OCI-M2 (cell line): ENCODE data around the gene NKD1.

Source experiments
- DNase-seq: peaks from one replicate; lab custom pipeline; 2025; ENCODE audit not compliant: unreplicated experiment; lab: John Stamatoyannopoulos, UW

NKD1 gene

GRCh38 chr16:50611995-50612848, 64.0 kb downstream of the NKD1 start:
- DNase-seq = no peak

DNA sequence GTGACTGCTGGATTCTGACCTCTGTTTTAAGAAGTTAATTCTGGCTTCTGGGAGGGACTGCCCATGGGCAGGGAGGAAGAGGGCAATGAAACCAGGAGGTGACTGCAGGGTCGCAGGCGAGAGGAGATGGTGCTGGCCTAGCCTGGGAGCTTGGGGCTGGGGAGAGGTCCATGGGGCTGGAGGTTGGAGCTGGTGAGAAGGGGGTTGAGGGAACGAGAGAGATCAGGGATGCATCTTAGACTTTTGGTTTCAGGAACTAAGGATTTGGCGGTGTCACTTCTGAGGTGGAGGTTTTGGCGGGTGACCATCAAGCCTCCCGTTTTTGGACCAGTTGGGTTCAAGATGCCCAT, 64.6 kb downstream of the NKD1 start:
- no peak for DNase-seq

- no peak for DNase-seq
These were observed 65.2 kb downstream of the NKD1 start for GRCh38 chr16:50613281-50613963.

DNA sequence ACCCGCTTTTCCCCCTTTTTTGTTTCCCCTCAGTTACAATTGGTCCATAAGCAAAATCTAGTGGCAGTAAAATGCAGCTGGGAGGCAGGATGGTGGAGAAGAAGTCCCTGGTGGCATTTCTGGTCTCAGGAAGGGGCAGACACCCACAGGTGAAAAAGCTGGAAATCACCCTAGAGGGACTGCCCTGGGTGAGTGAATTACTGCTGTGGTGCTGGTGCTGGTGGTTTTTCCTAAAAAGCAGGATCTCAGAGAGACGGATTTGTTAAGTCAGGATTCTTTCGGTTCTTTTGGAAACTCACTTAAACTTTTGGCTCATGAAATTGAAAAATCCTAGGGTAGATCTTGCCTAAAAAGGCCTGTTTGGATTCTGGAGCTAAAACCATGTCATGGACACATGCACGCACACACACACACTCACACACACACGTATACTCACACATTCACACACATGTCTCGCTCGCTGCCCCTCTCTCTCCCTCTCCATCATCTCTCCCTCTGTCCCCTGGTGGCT, 65.8 kb downstream of the NKD1 start:
- no peak for DNase-seq

DNA sequence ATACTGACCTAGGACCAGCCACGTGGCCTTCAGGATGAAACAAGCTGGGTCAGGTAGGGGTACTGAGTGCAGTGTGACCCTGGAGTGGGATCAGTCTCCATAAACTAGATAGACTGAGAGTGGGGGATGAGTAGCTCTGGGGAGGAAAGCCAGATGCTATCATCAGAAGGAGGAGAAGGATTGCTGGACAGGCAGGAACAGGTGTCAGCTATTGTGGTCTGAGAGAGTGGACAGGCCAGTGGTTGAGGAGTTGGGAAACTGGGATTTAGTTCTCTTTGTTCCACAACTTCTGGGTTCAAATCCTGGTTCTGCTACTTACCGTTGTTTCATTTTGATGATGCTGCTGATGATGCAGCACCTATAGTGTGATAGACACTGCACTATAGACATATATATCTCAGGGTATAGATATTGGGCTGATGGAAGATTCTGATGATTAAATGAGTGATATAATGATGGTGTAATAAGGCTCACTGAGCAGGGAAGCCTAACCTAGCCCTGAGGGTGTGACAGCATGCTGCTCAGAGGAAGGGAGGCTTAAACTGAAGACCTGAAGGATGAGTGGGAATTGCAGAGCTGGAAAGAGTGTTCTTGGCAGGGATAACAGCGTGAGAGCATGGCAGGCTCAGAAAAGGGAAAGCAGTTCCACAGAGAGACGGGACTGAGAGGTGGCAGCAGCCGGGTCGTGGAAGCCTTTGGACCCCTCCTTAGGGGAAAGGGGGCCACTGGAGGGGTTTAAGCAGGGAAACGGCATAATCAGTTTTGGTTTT, 66.9 kb downstream of the NKD1 start:
- DNase-seq = no peak

DNA sequence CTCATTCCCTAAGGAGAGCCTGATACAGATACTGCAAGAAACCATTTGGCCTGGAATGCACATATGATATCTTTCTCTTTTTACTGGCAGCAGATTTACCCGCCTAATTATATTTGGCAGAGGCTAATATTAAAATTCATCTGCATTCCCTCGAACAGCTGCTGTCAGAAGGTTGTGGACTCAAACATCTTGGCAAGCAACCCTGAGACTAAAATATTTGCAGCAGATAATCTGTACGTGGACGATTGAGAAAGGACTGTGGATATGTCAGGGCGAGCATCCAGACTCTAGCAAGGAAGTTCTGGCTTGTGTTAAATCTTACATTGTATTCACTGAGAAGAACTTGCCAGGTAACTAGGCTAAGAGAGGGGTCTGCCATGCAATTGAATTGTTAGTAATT, 67.7 kb downstream of the NKD1 start:
- no peak for DNase-seq

- DNase-seq = no peak
These were observed 68.2 kb downstream of the NKD1 start for GRCh38 chr16:50616386-50616785.

DNA sequence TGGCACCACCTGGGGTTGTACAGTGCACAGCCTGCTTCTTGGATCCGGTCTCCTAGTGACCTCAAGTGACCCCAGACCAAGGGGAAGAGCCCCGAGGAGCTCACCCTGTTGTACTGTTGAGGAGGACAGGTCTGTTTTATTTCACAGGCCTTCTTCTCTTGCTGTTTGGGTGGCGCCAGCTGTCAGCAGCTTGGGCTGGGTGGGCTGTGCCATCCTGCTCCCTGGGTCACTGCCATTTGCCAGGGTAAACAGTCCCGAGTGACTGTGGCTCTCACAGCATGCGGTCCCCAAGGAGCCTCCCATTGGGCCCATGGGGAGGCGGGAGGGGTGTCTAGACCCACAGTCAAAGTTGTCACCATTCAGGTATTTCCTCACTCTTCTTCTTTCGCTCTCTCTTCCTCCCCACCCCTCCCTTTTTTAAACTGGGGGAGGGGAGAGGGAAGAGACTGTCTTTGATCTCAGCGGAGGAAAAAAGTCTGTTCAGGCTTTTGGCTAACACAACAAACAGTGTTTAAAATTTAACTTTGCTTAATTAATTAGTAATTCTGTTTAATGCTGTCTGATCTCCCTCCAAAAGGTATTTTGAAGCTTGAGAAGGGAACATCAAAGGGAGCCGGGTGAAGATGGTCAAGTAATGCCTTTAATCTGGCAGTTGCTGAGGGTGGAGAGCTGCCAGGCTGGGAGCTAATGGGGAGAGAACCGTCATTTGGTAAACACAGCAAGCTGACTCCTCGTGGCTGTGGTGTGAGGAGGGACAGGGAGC, 68.9 kb downstream of the NKD1 start:
- DNase-seq = no peak

DNA sequence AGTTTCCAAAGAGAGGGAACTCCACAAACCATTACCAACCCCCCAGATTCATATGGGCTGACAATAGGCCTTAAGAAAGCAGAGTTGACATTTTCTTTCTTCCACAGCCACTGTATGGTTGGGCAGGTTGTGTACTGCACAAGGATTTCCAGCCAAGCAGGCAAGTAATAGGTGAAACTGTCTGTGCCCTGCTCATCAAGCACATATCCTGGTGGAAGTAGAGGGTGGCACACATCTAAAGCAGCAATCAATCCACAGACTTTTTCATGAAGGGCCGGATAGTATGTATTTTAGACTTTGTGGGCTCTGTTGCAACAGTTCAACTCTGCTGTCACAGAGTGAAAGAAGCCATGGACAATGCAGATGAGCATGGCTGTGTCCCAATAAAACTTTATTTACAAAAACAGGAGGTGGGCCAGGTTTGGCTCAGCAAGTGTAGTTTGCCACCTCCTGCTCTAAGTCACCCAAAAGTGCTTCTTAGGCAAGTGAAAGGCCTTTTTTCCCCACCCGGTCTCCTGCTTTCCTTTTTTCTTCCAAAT, 69.5 kb downstream of the NKD1 start:
- no peak for DNase-seq

DNA sequence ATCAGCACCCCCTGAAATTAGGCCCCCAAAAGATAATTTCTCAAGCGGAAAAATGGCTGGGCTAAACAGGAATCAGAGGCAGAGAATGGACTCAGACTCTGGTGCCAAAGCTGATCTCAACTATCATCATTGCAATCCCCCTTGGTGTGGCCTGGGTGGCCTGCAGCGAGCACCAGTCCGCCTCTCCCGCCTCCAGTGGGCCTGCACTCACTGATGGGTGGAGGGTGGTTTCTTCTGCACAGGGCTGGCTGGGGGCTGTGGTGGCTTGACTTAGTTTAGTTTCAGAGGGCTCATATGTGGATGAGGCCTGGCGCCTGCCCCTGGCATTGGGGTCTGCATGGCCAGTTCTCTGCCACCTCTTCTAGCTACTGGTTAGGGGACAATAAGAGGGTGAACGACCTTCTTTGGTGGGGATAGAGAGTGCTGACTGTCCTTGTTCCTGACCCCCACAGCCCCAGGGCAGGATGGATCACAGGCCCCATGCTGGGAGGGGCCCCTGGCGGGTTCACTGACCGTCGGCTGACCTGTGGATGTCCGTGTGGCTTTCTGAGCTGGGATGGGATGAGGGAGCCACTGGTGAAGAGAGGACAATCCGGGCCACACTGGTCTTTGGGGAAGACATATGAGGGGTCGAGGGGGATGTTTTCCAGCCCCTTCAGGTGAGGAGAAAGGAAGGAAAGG, 70.2 kb downstream of the NKD1 start:
- no peak for DNase-seq

- DNase-seq = no peak
These were observed 71.7 kb downstream of the NKD1 start for GRCh38 chr16:50619702-50620491.

GRCh38 chr16:50620646-50621451, 72.7 kb downstream of the NKD1 start:
- DNase-seq = no peak

GRCh38 chr16:50621452-50621792, 73.2 kb downstream of the NKD1 start:
- DNase-seq = no peak

DNA sequence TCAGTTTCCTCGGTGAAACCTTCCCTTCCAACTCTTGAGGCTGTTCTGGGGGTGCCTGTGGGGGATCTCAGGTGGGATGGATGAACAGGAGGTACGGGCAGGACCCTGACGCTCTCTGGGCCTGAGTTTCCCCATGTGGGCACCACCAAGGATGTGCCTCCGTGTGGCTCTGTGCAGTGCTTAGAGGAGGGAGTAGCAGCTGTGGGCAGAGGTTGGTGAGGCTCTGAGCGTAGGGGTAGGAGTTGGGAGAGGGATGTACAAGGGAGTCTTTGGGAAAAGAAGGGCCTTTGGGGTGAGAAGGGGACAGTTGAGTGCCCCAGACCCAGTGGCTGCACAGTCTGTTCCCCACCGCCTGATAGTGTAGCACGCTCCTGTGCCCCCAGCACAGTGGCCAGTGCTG, 73.8 kb downstream of the NKD1 start:
- no peak for DNase-seq

- no peak for DNase-seq
These were observed 74.6 kb downstream of the NKD1 start for GRCh38 chr16:50622643-50623369.

- DNase-seq = no peak
These were observed 76.3 kb downstream of the NKD1 start for GRCh38 chr16:50624449-50624970.

DNA sequence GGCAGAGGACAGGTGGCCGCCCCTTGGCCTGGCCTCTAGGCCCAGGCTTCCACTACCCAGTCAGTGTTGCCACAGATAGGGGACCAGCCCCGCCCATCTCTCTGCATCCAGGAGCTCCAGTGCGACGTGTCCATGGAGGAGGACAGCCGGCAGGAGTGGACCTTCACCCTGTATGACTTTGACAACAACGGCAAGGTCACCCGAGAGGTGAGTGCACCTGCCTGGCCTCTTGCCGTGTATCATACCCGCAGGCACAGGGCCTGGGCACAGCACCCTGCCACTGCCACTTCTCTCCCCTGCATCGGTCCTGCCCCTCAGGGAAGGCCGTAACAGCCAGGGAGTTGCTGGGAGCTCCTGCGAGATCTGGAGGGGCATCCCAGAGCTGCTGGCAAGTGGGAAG, 77.2 kb downstream of the NKD1 start:
- no peak for DNase-seq

DNA sequence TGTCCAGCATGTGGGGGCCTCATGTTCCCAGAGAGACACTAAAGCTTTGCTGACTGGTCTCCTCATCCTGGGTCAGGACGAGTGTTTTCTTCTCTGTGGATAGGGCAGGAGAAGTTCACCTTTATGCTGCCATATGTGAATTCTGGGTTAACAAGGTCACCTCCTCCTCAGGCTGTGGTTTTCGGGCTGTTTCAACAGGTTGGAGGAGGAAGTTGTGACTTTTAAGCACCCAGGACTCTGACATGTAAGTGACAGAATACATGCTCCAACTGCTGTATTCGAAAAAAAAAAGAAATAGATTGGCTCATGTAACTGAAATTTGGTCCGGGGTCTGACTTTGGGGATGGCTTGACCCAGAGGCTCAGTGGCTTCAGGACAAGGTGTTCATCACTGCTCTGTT, 78.7 kb downstream of the NKD1 start:
- DNase-seq = no peak
